ENCODE results near the gene RAMACL.

DNA sequence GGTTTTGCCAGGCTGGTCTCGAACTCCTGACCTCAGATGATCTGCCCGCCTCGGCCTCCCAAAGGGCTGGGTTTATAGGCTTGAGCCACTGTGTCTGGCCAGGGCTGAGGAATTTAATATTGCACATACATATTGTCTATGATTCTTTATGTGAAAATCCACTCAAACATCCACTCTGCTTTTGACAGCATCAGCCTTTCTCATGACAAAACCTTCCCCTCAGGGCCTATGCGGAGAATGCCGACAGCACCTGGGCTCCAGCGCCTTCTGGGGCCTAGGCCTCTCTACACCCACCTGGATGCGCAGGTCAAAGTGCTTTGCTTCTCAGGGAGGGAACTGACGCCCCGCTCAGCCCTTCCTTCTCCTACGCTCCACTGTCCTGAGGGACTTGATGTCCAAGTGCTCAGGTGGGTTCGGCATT, 5.4 kb downstream of the RAMACL start:
- TF ChIP-seq, protein P1, sequence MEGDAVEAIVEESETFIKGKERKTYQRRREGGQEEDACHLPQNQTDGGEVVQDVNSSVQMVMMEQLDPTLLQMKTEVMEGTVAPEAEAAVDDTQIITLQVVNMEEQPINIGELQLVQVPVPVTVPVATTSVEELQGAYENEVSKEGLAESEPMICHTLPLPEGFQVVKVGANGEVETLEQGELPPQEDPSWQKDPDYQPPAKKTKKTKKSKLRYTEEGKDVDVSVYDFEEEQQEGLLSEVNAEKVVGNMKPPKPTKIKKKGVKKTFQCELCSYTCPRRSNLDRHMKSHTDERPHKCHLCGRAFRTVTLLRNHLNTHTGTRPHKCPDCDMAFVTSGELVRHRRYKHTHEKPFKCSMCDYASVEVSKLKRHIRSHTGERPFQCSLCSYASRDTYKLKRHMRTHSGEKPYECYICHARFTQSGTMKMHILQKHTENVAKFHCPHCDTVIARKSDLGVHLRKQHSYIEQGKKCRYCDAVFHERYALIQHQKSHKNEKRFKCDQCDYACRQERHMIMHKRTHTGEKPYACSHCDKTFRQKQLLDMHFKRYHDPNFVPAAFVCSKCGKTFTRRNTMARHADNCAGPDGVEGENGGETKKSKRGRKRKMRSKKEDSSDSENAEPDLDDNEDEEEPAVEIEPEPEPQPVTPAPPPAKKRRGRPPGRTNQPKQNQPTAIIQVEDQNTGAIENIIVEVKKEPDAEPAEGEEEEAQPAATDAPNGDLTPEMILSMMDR (IDR thresholded peaks at IDR 0.05; ENCODE audit: insufficient read depth, low read depth, low read length), result no peak
- TF ChIP-seq EZH2 (IDR thresholded peaks at IDR 0.05; ENCODE audit: insufficient read depth, low read length), result no peak

All from astrocyte (in vitro differentiated cells and primary cell).